GM18526 (cell line): Measurements from ENCODE around the gene C20orf173.

ENCODE experiments used
- POLR2A ChIP-seq: IDR thresholded peaks from 3 replicates; pipeline ENCODE4 v1.6.1; 2011; ENCODE audit not compliant: insufficient read length; ENCODE audit errors: extremely low read depth

Gene C20orf173

DNA sequence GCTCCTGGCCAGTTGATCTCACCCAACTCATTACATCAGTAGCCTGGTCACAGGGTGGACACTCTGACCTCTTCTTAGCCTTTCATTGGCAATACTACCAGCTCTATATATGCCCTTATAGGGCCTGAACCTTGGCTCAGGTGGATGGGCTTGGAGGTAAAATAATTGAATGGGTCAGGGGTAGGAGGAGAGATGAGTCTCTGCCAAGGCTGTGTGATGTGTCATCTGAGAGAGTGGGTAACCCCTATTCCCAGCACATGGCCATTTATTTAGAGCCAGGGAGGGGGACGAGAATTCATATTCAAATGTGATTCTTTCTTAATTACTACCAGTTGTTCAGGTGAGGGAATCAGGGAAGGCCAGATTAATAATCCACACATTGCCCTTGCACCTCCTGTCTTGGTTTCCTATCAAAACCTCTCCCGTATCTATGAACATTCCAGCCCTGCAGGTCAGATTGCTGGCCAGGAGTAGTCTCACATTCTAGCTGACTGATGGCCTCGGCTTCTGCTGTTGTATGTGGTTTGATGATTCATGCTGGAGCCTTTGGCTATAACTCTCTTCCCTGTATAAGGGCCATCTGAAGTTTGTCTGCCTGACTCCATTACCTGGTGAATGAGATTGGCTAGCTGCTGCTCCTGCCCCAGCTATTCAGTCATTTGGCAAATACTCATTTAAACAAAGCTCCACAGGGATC is 13.4 kb downstream of the C20orf173 start:
- TF ChIP-seq POLR2A = no peak

DNA sequence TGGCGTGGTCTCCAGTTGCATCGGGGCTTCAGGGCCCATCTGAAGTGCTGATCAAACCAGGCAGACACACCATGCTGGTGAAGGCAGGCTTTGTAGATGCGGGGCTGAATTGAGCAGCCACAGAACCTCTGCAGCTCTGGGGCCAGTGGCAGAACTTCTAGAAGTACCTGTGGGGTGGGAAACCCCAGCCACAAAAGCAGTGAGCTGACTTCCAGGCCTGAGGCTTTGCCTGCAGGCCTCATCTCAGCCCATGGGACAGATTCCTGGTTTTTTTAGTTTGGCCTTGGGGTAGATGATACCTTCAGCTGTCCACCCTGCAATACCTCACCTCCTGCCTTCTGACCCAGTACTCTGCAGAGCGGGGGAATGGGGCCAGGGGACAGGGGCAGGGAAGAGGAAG is 14.1 kb downstream of the C20orf173 start:
- no peak for TF ChIP-seq POLR2A

GRCh38 chr20:35514371-35514932 is 15.0 kb downstream of the C20orf173 start:
- TF ChIP-seq POLR2A = no peak

DNA sequence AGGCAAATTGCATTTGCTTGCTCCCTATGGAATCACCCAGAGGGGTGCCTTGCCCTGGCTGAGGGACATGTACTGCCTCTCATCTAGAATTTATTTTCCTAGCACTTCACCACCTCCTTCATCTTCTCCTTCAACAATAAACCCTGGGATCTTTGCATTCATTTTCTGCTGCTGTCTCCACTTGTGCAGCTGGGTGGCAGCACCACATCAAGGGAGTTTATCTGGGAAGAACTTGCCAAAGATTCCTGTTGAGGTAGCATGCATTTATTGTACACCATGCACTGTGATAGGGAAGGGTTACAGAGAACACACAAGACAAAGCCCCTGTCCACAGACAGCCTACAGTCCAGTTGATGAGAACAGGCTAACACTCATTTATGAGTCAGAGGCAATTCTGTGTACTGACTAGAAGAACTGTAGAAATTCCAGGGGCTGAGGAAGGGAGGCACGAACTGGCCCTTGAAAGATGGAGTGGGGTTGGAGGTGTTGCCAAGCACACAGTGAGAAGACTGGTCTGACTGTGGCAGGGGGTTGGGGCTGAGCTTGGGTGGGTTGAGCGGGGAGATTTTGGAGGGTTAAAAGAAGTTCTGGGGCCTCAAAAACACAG is 17.5 kb downstream of the C20orf173 start:
- no peak for TF ChIP-seq POLR2A

GRCh38 chr20:35510951-35511735 is 18.3 kb downstream of the C20orf173 start:
- no peak for TF ChIP-seq POLR2A

DNA sequence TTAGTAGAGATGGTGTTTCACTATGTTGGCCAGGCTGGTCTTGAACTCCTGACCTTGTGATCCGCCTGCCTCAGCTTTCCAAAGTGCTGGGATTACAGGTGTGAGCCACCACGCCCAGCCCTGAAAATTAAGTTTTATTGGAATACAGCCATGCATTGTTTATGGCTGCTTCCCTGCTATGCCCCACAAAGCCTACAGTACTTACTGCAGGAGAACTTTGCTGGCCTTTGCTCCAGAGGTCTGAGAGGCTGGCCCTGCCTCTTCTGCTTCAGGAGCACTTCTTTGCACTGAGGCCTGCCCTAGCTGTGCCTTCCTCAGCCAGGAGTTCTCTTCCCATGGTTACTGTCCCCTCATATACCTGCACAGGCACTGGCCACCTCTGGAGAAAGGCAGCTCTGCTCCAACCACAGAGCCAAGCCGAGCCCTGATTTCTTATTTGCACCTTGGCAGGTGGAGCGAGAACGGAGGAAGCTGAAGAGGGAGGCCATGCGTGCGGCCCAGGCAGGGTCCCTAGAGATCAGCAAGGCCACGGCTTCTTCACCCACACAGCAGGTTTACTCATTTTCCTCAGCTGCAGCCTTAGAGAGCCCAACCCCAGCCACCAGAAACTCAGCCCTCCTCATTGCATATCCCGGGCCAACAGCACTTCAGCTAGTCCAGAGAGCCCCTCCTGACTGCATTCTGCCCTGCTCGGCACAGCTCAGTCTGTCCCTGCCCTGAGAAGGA is 20.8 kb downstream of the C20orf173 start:
- no peak for TF ChIP-seq POLR2A

DNA sequence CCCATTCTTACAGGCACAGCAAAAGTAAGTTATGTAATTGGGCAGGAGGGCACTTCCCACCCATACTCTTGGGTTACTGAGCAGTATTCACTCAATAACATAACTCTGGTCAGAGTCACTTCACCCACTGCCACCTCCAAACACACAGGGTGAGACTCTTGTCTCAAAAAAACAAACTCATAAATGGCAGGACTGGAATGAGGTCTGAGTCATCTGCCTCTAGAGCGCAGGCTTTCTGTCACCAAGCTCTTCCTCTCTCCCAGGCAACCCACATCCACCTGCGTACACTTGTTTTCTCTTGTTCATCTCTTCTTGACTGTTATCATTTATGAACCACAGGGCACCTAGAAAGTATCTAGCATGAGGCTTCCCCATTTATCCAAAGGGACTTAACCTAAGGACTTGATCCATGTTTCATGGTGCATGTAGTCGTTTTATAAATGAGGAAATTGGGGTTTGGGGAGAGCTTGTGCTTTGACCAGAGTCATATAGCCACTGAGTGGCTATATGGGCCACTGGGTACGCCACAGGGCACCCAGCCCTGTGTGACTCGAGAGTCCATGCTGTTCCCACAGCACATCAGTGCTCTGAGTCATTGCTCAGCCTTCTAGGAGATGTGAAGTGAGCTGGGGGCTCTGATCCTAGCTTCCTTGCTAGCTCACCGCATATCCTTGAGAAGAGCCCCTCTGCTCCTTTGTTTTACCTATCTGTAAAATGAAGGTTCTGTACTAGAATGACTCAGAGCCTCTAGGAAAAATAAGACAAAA is 22.4 kb downstream of the C20orf173 start:
- no peak for TF ChIP-seq POLR2A

DNA sequence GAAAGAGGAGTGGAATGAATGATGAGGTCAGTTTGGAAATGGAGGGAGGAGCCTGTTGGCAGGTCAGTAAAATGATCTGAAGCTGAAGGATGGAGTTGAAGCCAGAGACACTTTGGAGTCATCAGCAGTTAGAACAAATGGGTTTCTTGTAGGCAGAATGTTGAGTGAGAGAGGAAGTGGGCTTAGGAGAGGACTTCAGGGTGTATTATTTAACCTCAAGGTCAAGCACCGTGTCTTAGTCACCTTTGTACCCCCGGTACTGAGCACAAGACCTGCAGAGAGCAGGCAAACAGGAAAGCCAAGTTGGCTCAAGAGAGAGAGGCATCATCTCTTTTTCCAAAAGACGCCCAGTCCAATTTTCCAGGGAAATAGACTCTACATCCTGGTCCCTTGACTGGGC is 23.3 kb downstream of the C20orf173 start:
- TF ChIP-seq POLR2A = no peak

GRCh38 chr20:35504751-35505150 is 24.7 kb downstream of the C20orf173 start:
- no peak for TF ChIP-seq POLR2A

DNA sequence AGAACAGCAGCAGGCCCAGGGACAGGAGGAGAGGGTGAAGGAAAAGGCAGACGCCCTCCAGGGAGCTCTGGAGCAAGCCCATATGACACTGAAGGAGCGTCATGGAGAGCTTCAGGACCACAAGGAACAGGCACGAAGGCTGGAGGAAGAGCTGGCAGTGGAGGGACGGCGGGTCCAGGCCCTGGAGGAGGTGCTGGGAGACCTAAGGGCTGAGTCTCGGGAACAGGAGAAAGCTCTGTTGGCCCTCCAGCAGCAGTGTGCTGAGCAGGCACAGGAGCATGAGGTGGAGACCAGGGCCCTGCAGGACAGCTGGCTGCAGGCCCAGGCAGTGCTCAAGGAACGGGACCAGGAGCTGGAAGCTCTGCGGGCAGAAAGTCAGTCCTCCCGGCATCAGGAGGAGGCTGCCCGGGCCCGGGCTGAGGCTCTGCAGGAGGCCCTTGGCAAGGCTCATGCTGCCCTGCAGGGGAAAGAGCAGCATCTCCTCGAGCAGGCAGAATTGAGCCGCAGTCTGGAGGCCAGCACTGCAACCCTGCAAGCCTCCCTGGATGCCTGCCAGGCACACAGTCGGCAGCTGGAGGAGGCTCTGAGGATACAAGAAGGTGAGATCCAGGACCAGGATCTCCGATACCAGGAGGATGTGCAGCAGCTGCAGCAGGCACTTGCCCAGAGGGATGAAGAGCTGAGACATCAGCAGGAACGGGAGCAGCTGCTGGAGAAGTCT is 25.5 kb downstream of the C20orf173 start:
- no peak for TF ChIP-seq POLR2A

DNA sequence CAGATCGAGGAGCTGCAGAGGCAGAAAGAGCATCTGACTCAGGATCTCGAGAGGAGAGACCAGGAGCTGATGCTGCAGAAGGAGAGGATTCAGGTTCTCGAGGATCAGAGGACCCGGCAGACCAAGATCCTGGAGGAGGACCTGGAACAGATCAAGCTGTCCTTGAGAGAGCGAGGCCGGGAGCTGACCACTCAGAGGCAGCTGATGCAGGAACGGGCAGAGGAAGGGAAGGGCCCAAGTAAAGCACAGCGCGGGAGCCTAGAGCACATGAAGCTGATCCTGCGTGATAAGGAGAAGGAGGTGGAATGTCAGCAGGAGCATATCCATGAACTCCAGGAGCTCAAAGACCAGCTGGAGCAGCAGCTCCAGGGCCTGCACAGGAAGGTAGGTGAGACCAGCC is 26.2 kb downstream of the C20orf173 start:
- TF ChIP-seq POLR2A = no peak

DNA sequence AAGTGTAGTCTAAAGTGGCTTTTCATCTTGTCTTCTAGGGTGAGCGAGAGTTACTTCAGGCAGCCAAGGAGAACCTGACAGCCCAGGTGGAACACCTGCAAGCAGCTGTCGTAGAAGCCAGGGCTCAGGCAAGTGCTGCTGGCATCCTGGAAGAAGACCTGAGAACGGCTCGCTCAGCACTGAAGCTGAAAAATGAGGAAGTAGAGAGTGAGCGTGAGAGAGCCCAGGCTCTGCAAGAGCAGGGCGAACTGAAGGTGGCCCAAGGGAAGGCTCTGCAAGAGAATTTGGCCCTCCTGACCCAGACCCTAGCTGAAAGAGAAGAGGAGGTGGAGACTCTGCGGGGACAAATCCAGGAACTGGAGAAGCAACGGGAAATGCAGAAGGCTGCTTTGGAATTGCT is 27.1 kb downstream of the C20orf173 start:
- no peak for TF ChIP-seq POLR2A

- no peak for TF ChIP-seq POLR2A
These were observed 30.2 kb downstream of the C20orf173 start for GRCh38 chr20:35499271-35499670.

- TF ChIP-seq POLR2A = no peak
These were observed 31.7 kb downstream of the C20orf173 start for GRCh38 chr20:35497780-35498189.

DNA sequence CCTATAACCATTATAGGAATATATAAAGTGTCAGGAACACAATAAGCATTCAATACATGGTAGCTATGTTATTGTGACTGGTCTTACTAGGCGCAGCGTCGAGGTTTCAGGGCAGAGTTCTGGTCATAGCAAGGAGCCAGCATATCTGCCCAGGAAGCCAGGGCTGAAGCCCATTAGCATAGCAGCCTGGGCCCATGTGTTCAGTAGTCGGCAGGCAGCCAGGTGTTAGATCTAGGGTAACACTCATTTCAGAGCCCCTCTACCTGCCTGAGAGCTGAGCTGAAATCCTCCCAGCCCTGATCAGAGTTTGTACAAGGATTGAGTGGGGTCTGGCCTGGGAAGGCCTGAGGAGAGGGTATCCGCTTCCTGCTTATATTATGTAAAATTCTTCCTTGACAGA is 32.1 kb downstream of the C20orf173 start:
- no peak for TF ChIP-seq POLR2A
